Prostate gland (tissue), 2 donors: ENCODE data around the gene DCP1A.

Source experiments
- POLR2AphosphoS5 ChIP-seq: sonication (generic); formaldehyde crosslinking; IDR thresholded peaks from one replicate; pipeline ENCODE4 v1.6.1; 2017; ENCODE audit warnings: antibody characterized with exemption
- TF ChIP-seq, protein P1 (sequence below), 4 experiments: fragments of 200-600 bp in 2 of 4; fragments of 450-650 bp in 2 of 4; sonication (generic) in 2 of 4; IDR thresholded peaks; 1 replicate in 3 of 4; 2 replicates in 1 of 4; pipeline ENCODE4 v1.5.1; 2016 to 2019; ENCODE audit warnings: antibody characterized with exemption in 4 of 4, mild to moderate bottlenecking in 2 of 4, moderate library complexity in 2 of 4

DNA sequence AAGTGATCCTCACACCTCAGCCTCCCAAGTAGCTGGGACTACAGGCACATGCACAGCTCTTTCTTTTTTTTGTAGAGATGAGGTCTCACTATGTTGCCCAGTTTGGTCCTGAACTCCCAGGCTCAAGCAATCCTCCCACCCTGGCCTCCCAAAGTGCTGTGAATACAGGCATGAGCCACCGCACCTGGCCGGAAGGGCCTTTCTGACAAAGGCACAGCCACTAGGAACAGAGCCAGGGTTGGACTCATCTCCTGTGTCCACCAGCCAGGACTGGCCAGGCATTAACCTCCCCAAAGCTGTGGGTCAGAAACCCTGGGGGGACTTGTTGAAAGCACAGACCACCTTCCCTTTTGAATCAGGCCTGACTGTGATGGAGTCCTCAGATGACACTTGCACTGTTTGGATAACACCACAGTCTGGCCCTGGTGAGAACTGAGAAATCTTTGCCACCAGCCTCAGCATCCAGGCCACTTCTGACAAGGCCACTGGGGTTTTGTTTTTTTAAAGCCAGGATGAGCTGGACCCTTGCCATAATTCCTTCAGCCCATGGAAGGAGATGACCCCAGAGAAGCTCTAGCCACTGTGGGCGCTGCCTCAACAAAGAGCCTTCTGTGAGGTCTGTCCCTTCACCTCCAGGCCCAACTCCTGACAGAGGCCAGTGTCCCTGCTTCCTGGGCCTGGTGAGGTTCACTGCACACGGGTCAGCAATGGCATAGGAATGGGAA lies 96.3 kb downstream of the DCP1A start:
- TF ChIP-seq, protein P1, sequence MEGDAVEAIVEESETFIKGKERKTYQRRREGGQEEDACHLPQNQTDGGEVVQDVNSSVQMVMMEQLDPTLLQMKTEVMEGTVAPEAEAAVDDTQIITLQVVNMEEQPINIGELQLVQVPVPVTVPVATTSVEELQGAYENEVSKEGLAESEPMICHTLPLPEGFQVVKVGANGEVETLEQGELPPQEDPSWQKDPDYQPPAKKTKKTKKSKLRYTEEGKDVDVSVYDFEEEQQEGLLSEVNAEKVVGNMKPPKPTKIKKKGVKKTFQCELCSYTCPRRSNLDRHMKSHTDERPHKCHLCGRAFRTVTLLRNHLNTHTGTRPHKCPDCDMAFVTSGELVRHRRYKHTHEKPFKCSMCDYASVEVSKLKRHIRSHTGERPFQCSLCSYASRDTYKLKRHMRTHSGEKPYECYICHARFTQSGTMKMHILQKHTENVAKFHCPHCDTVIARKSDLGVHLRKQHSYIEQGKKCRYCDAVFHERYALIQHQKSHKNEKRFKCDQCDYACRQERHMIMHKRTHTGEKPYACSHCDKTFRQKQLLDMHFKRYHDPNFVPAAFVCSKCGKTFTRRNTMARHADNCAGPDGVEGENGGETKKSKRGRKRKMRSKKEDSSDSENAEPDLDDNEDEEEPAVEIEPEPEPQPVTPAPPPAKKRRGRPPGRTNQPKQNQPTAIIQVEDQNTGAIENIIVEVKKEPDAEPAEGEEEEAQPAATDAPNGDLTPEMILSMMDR (IDR thresholded peaks at IDR 0.05), result no peak
- TF ChIP-seq POLR2AphosphoS5, result no peak
